Transverse colon (tissue), 4 donors: ENCODE measurements around the gene ACBD3. TPM values are rescaled to one million over a fixed set of nuclear protein-coding genes. Genes with fewer than 3 reads are reported as not detected.
A peak's percentile ranks its signal among the peaks of the same experiment; 100 is the strongest.

ENCODE experiments used
- DNase-seq: peaks from one replicate; pipeline ENCODE4 v3.0.0-alpha.2; 2019
- H3K27ac ChIP-seq, 4 donors: fragments of 200-600 bp; sonication (generic); 2 replicates each; pipeline ENCODE4 v1.5.1; 2016 to 2018; ENCODE audit warnings: inconsistent platforms in 4 of 4
- H3K27me3 ChIP-seq: fragments of 200-600 bp; sonication (generic); 2 replicates; pipeline ENCODE4 v1.5.1; 2017; ENCODE audit warnings: inconsistent platforms
- H3K36me3 ChIP-seq, 4 donors: fragments of 200-600 bp; sonication (generic); 2 replicates each; pipeline ENCODE4 v1.5.1; 2017 to 2019; ENCODE audit warnings: inconsistent platforms in 4 of 4
- H3K4me1 ChIP-seq, 4 donors: fragments of 200-600 bp; sonication (generic); 2 replicates each; pipeline ENCODE4 v1.5.1; 2017 to 2020; ENCODE audit warnings: inconsistent platforms in 4 of 4
- H3K4me3 ChIP-seq, 4 donors: fragments of 200-600 bp; sonication (generic); 1 replicate in 1 of 4; 2 replicates in 3 of 4; pipeline versions ENCODE4 v1.5.1 to v1.6.1; 2017 to 2019; ENCODE audit warnings: inconsistent platforms in 4 of 4
- H3K9me3 ChIP-seq, 2 donors: fragments of 200-600 bp; sonication (generic); 2 replicates each; pipeline ENCODE4 v1.5.1; 2017 to 2019; ENCODE audit warnings: inconsistent platforms in 2 of 2
- CTCF ChIP-seq, 5 experiments: fragments of 200-600 bp in 3 of 5; fragments of 450-650 bp in 2 of 5; sonication (generic) in 3 of 5; IDR thresholded peaks; 1 replicate in 2 of 5; 2 replicates in 3 of 5; pipeline ENCODE4 v1.5.1; 2016 to 2017; ENCODE audit warnings: antibody characterized with exemption in 5 of 5, inconsistent platforms in 3 of 5, mild to moderate bottlenecking in 2 of 5, moderate library complexity in 1 of 5
- EP300 ChIP-seq: sonication (generic); formaldehyde crosslinking; IDR thresholded peaks from one replicate; pipeline ENCODE4 v1.6.1; 2017; ENCODE audit warnings: antibody characterized with exemption, low read depth
- POLR2A ChIP-seq: fragments of 450-650 bp; IDR thresholded peaks from one replicate; pipeline ENCODE4 v1.6.1; 2016; ENCODE audit warnings: antibody characterized with exemption, mild to moderate bottlenecking, moderate library complexity
- POLR2AphosphoS5 ChIP-seq, 3 donors: sonication (generic); formaldehyde crosslinking; IDR thresholded peaks; one replicate each; pipeline ENCODE4 v1.6.1; 2016; ENCODE audit warnings: antibody characterized with exemption in 3 of 3
- WGBS, 2 donors: methylation state at CpG; one replicate each; pipeline ENCODE4 v1.1.5; 2018; ENCODE audit warnings: low coverage in 1 of 2; 5-methylcytosine and 5-hydroxymethylcytosine counted together
- in situ Hi-C, 4 donors: fragments of 200-750 bp; cut with MboI; loops; one replicate each; pipeline versions ENCODE4 v1.15.0 to v1.15.1; 2017; ENCODE audit warnings: low sequenced_read_pairs in 3 of 4, low pct_ligation_motif_present in 1 of 4, low pct_unique_long_range_greater_than_20kb in 1 of 4
- intact Hi-C: fragments of 100-400 bp; cut with DNase I; formaldehyde crosslinking; loops from one replicate; pipeline ENCODE4 v1.15.1; 2023; ENCODE audit warnings: low total_unique reads
- total RNA-seq, 4 donors: library from RNA; depleted of rRNA; stranded (reverse); fragments of >200 nt; gene quantifications; one replicate each; pipeline ENCODE4 v1.1.0, GENCODE V29; 2016

Gene ACBD3
- total RNA-seq, 4 donors from 2014 or later: 19.3 to 44.6 (median 30.7) TPM

GRCh38 chr1:226223786-226224244 lies 37.3 kb upstream of the ACBD3 start:
- Histone ChIP-seq H3K27ac (peak overlapping the region in 1 of 4 donors; percentile 10), H3K9me3 (no peaks in the 10 kb centered on the region), H3K27me3 (peaks cover 38% of the 10 kb centered on the region), H3K36me3 (no peaks in the 10 kb centered on the region), H3K4me1 (peaks cover 0 to 10% (median 8%) of the 10 kb centered on the region in 4 donors), H3K4me3 (peak overlapping the region in 3 of 4 donors; percentile 35 to 56 (median 42))
- WGBS, 2 donors: 0 to 1% methylated on average over 1 to 54 of the region's 55 CpGs
- TF ChIP-seq CTCF (IDR thresholded peaks at IDR 0.05): no peak
- no peak for TF ChIP-seq POLR2A
- TF ChIP-seq POLR2AphosphoS5 (IDR thresholded peaks at IDR 0.05): peak in 1 of 3 donors; percentile 25
- no peak for TF ChIP-seq EP300
- in situ Hi-C loops (loop anchor here in 1 of 4 donors (25.0 kb wide), 1 partner anchor 113 kb away; no protein-coding TSS in a partner anchor), intact Hi-C loops (no loop called here)
- DNase-seq: peak; percentile 60

- WGBS, 2 donors: 7% methylated on average over 58 of the region's 62 CpGs; no CpG with 5 or more reads in 1 of the 2 donors
- H3K9me3 ChIP-seq: no peaks in the 10 kb centered on the region
- peak; percentile 11 for DNase-seq
- H3K36me3 ChIP-seq: no peaks in the 10 kb centered on the region
- H3K4me1 ChIP-seq: peaks cover 0 to 10% (median 8%) of the 10 kb centered on the region in 4 donors
- peaks cover 38% of the 10 kb centered on the region for H3K27me3 ChIP-seq
- intact Hi-C loops: no loop called here
- in situ Hi-C loops: loop anchor here in 1 of 4 donors (25.0 kb wide), 1 partner anchor 114 kb away; no protein-coding TSS in a partner anchor
- peak within 1 kb of the TSS; percentile 18 to 56 (median 38) for H3K4me3 ChIP-seq
- H3K27ac ChIP-seq: peak within 1 kb of the TSS in 1 of 4 donors; percentile 25
- no peak for TF ChIP-seq EP300
- TF ChIP-seq POLR2A: no peak
- no peak for TF ChIP-seq CTCF (IDR thresholded peaks at IDR 0.05)
These were observed 36.7 kb upstream of the ACBD3 start, which contains the start of gene MIXL1 for GRCh38 chr1:226223157-226223785. Gene MIXL1, plus strand, starts transcription at chr1:226223664. Its CDS starts 18 bp downstream, at chr1:226223682.

GRCh38 chr1:226222686-226223085 lies 36.1 kb upstream of the ACBD3 start:
- no peak for DNase-seq
- H3K36me3 ChIP-seq: no peaks in the 10 kb centered on the region
- TF ChIP-seq CTCF (IDR thresholded peaks at IDR 0.05): no peak
- TF ChIP-seq POLR2A: no peak
- no peak for TF ChIP-seq EP300
- no peak for TF ChIP-seq POLR2AphosphoS5 (IDR thresholded peaks at IDR 0.05)
- peaks cover 0 to 10% (median 8%) of the 10 kb centered on the region in 4 donors for H3K4me1 ChIP-seq
- in situ Hi-C loops (loop anchor here in 1 of 4 donors (25.0 kb wide), 1 partner anchor 115 kb away; no protein-coding TSS in a partner anchor), intact Hi-C loops (no loop called here)
- H3K27ac ChIP-seq: no peak overlapping the region
- no peak overlapping the region for H3K4me3 ChIP-seq
- 92% methylated on average over 10 of the region's 10 CpGs; no CpG with 5 or more reads in 1 of the 2 donors for WGBS, 2 donors
- H3K27me3 ChIP-seq: peaks cover 38% of the 10 kb centered on the region
- no peaks in the 10 kb centered on the region for H3K9me3 ChIP-seq

- intact Hi-C loops (no loop called here), in situ Hi-C loops (loop anchor here in 1 of 4 donors (25.0 kb wide), 1 partner anchor 117 kb away; no protein-coding TSS in a partner anchor)
- H3K27me3 ChIP-seq: peaks cover 34% of the 10 kb centered on the region
- DNase-seq: no peak
- TF ChIP-seq POLR2A (no peak), CTCF (IDR thresholded peaks at IDR 0.05) (no peak), POLR2AphosphoS5 (IDR thresholded peaks at IDR 0.05) (no peak), EP300 (no peak)
- no peak overlapping the region for H3K4me3 ChIP-seq
- peaks cover 0 to 10% (median 8%) of the 10 kb centered on the region in 4 donors for H3K4me1 ChIP-seq
- no peaks in the 10 kb centered on the region for H3K36me3 ChIP-seq
- H3K9me3 ChIP-seq: no peaks in the 10 kb centered on the region
- 53 to 75% methylated on average over 6 to 11 of the region's 11 CpGs for WGBS, 2 donors
- H3K27ac ChIP-seq: no peak overlapping the region
These were observed 34.1 kb upstream of the ACBD3 start for GRCh38 chr1:226220473-226221189.
